Measurements from ENCODE around the gene TSC2. TPM values are rescaled to one million over a fixed set of nuclear protein-coding genes. Genes with fewer than 3 reads are reported as not detected.
A peak's percentile ranks its signal among the peaks of the same experiment; 100 is the strongest.

TSC2 gene
- total and polyA plus RNA-seq, 4 donors, result 23.3 to 51.2 (median 28.7) TPM

- H3K27ac ChIP-seq (ENCODE audit: low read depth in 1 of 2, low read length in 2 of 2), result peak overlapping the region in 1 of 2 donors; percentile 9
- no peaks in the 10 kb centered on the region for H3K27me3 ChIP-seq (ENCODE audit: control insufficient read depth in 4 of 4, insufficient read depth in 4 of 4, low read length in 3 of 4)
- 92% methylated on average over 30 of the region's 30 CpGs for WGBS
- TF ChIP-seq CTCF (IDR thresholded peaks at IDR 0.05; ENCODE audit: low read depth, low read length, missing input control) (no peak), JUND (IDR thresholded peaks at IDR 0.05) (no peak)
- peaks cover 16 to 71% (median 45%) of the 10 kb centered on the region in 4 donors for H3K4me1 ChIP-seq (ENCODE audit: control insufficient read depth in 4 of 4, insufficient read depth in 4 of 4, low read length in 3 of 4)
- H3K4me3 ChIP-seq (ENCODE audit: low read depth in 1 of 3, low read length in 3 of 3), result no peak overlapping the region
- H3K36me3 ChIP-seq (ENCODE audit: control insufficient read depth in 4 of 4, insufficient read depth in 3 of 4, low read depth in 1 of 4, low read length in 3 of 4), result peaks cover 2 to 29% (median 12%) of the 10 kb centered on the region in 4 donors
- H3K9me3 ChIP-seq (ENCODE audit: control insufficient read depth in 4 of 4, low read length in 3 of 4), result no peaks in the 10 kb centered on the region
- DNase-seq (ENCODE audit: low spot score), result no peak
- no peak overlapping the region for H3K9ac ChIP-seq (ENCODE audit: low read depth in 1 of 2, low read length in 2 of 2)
These were observed 39.3 kb downstream of the TSC2 start for GRCh38 chr16:2086812-2087747.

GRCh38 chr16:2087748-2088631 lies 40.2 kb downstream of the TSC2 start:
- 78% methylated on average over 41 of the region's 41 CpGs for WGBS
- Histone ChIP-seq H3K4me1 (ENCODE audit: control insufficient read depth in 4 of 4, insufficient read depth in 4 of 4, low read length in 3 of 4) (peaks cover 16 to 65% (median 41%) of the 10 kb centered on the region in 4 donors), H3K27ac (ENCODE audit: low read depth in 1 of 2, low read length in 2 of 2) (no peak overlapping the region), H3K4me3 (ENCODE audit: low read depth in 1 of 3, low read length in 3 of 3) (no peak overlapping the region), H3K9ac (ENCODE audit: low read depth in 1 of 2, low read length in 2 of 2) (no peak overlapping the region), H3K9me3 (ENCODE audit: control insufficient read depth in 4 of 4, low read length in 3 of 4) (no peaks in the 10 kb centered on the region), H3K27me3 (ENCODE audit: control insufficient read depth in 4 of 4, insufficient read depth in 4 of 4, low read length in 3 of 4) (no peaks in the 10 kb centered on the region), H3K36me3 (ENCODE audit: control insufficient read depth in 4 of 4, insufficient read depth in 3 of 4, low read depth in 1 of 4, low read length in 3 of 4) (peaks cover 2 to 33% (median 12%) of the 10 kb centered on the region in 4 donors)
- TF ChIP-seq HNF4G (IDR thresholded peaks at IDR 0.05), result no peak
- no peak for TF ChIP-seq SP1 (IDR thresholded peaks at IDR 0.05)
- TF ChIP-seq NR2F2 (IDR thresholded peaks at IDR 0.05), result no peak
- peak; percentile 63 to 65 for TF ChIP-seq RXRA (IDR thresholded peaks at IDR 0.05)
- TF ChIP-seq MAX (IDR thresholded peaks at IDR 0.05), result no peak
- no peak for TF ChIP-seq YY1 (IDR thresholded peaks at IDR 0.05)
- no peak for TF ChIP-seq ZBTB33 (IDR thresholded peaks at IDR 0.05)
- TF ChIP-seq RAD21 (IDR thresholded peaks at IDR 0.05), result peak in 1 of 2 donors; percentile 24
- TF ChIP-seq REST (IDR thresholded peaks at IDR 0.05), result no peak
- TF ChIP-seq FOXA2 (IDR thresholded peaks at IDR 0.05), result no peak
- peak; percentile 50 to 53 for TF ChIP-seq HNF4A (conservative IDR thresholded peaks at IDR 0.05)
- TF ChIP-seq ATF3 (IDR thresholded peaks at IDR 0.05), result no peak
- TF ChIP-seq EGR1 (IDR thresholded peaks at IDR 0.05; ENCODE audit: low read depth in 2 of 2), result no peak
- TF ChIP-seq JUND (IDR thresholded peaks at IDR 0.05), result no peak
- TF ChIP-seq CTCF (IDR thresholded peaks at IDR 0.05; ENCODE audit: low read depth, low read length, missing input control), result no peak
- no peak for TF ChIP-seq TAF1 (conservative IDR thresholded peaks at IDR 0.05)
- TF ChIP-seq FOXA1 (IDR thresholded peaks at IDR 0.05), result no peak
- no peak for DNase-seq (ENCODE audit: low spot score)

All from liver (tissue), 9 donors.